Gastroesophageal sphincter (tissue), 3 donors: ENCODE measurements around the gene PPM1G.

Experiments
- CTCF ChIP-seq, 4 experiments: fragments of 200-600 bp in 2 of 4; fragments of 450-650 bp in 2 of 4; sonication (generic) in 1 of 4; IDR thresholded peaks; one replicate each; pipeline ENCODE4 v1.5.1; 2017 to 2019; ENCODE audit warnings: antibody characterized with exemption in 4 of 4, mild to moderate bottlenecking in 2 of 4, moderate library complexity in 2 of 4
- POLR2A ChIP-seq, 2 donors: fragments of 450-650 bp; IDR thresholded peaks; one replicate each; pipeline ENCODE4 v1.6.1; 2017; ENCODE audit warnings: antibody characterized with exemption in 2 of 2, mild to moderate bottlenecking in 2 of 2, moderate library complexity in 1 of 2

GRCh38 chr2:27377618-27378095 lies 31.7 kb downstream of the PPM1G start:
- TF ChIP-seq CTCF (IDR thresholded peaks at IDR 0.05) (no peak), POLR2A (IDR thresholded peaks at IDR 0.05) (no peak)
